ENCODE measurements around the gene SYT8. TPM values are rescaled to one million over a fixed set of nuclear protein-coding genes. Genes with fewer than 3 reads are reported as not detected.

SYT8 gene
- total RNA-seq, 6 experiments from 2014 or later: 0.68 TPM; not detected in 5

- Histone ChIP-seq H3K4me3 (no peak overlapping the region), H3K9me3 (no peaks in the 10 kb centered on the region), H3K4me1 (no peaks in the 10 kb centered on the region), H3K27me3 (no peaks in the 10 kb centered on the region), H3K27ac (no peak overlapping the region), H3K36me3 (no peaks in the 10 kb centered on the region)
- peak; percentile 13 to 52 (median 37) for DNase-seq
- intact Hi-C loops (cut with DNase I): loop anchor here in 1 of 2 donors (10.0 kb wide), 1 partner anchor 266 kb away; no protein-coding TSS in a partner anchor
- ATAC-seq: no peak
- TF ChIP-seq, protein P1, sequence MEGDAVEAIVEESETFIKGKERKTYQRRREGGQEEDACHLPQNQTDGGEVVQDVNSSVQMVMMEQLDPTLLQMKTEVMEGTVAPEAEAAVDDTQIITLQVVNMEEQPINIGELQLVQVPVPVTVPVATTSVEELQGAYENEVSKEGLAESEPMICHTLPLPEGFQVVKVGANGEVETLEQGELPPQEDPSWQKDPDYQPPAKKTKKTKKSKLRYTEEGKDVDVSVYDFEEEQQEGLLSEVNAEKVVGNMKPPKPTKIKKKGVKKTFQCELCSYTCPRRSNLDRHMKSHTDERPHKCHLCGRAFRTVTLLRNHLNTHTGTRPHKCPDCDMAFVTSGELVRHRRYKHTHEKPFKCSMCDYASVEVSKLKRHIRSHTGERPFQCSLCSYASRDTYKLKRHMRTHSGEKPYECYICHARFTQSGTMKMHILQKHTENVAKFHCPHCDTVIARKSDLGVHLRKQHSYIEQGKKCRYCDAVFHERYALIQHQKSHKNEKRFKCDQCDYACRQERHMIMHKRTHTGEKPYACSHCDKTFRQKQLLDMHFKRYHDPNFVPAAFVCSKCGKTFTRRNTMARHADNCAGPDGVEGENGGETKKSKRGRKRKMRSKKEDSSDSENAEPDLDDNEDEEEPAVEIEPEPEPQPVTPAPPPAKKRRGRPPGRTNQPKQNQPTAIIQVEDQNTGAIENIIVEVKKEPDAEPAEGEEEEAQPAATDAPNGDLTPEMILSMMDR (IDR thresholded peaks at IDR 0.05): no peak
- no peak for TF ChIP-seq POLR2A (IDR thresholded peaks at IDR 0.05)
- WGBS (ENCODE audit: insufficient coverage, low coverage, low lambda C conversion rate, missing lambda C conversion rate): 90% methylated on average over 8 of the region's 30 CpGs
Measured at GRCh38 chr11:1878137-1879031, 43.6 kb downstream of the SYT8 start.

GRCh38 chr11:1879342-1879940 lies 44.7 kb downstream of the SYT8 start:
- Histone ChIP-seq H3K4me1 (no peaks in the 10 kb centered on the region), H3K36me3 (no peaks in the 10 kb centered on the region), H3K27ac (no peak overlapping the region), H3K9me3 (no peaks in the 10 kb centered on the region), H3K4me3 (no peak overlapping the region), H3K27me3 (no peaks in the 10 kb centered on the region)
- intact Hi-C loops (cut with DNase I): loop anchor here in 1 of 2 donors (10.0 kb wide), 1 partner anchor 265 kb away; no protein-coding TSS in a partner anchor
- TF ChIP-seq, protein P1 (IDR thresholded peaks at IDR 0.05): no peak
- TF ChIP-seq POLR2A (IDR thresholded peaks at IDR 0.05): no peak
- peak; percentile 12 to 48 (median 41) for DNase-seq
- 100% methylated on average over 2 of the region's 13 CpGs for WGBS (ENCODE audit: insufficient coverage, low coverage, low lambda C conversion rate, missing lambda C conversion rate)
- ATAC-seq: no peak

DNA sequence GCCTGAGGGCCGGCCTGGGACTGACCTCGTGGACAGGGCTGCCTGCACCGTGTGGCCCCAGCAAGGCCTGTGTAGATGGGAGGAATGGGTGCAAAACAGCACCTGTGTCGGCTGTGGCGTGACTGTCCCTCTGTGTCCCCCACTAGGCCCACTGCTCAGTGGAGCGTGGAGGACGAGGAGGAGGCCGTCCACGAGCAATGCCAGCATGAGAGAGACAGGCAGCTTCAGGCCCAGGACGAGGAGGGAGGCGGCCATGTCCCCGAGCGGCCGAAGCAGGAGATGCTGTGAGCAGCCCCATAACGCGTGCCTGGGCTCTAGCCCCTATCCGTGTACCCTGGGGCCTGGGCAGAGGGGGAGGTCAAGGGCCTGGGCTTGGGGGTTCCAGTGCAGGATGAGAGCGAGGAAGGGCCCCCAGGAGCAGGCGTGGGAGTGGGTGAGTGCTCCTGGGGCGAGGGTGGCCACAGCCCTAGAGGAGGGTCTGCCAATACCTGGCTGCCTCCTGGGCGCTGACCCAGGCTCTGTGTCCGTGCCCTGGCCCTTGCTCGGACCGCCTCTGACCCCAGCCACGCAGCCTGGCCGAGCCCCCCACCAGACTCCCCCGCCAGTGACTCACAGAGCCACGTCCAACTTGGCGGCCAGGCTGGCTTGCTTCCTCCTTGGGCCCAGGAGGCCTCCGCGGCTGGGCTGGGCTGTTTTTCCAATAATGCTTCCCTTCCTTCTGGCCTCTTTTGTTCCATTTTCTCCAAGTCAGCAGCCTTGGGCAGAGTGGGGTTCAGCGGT lies 45.3 kb downstream of the SYT8 start:
- 73% methylated on average over 3 of the region's 32 CpGs for WGBS (ENCODE audit: insufficient coverage, low coverage, low lambda C conversion rate, missing lambda C conversion rate)
- intact Hi-C loops (cut with DNase I): loop anchor here in 1 of 2 donors (10.0 kb wide), 1 partner anchor 265 kb away; no protein-coding TSS in a partner anchor
- TF ChIP-seq, protein P1 (IDR thresholded peaks at IDR 0.05): no peak
- no peak for TF ChIP-seq POLR2A (IDR thresholded peaks at IDR 0.05)
- Histone ChIP-seq H3K4me3 (no peak overlapping the region), H3K27me3 (no peaks in the 10 kb centered on the region), H3K36me3 (no peaks in the 10 kb centered on the region), H3K4me1 (no peaks in the 10 kb centered on the region), H3K27ac (no peak overlapping the region), H3K9me3 (no peaks in the 10 kb centered on the region)
- ATAC-seq (peak in 1 of 4 donors; percentile 6), DNase-seq (peak in 2 of 3 donors; percentile 44 to 57)

DNA sequence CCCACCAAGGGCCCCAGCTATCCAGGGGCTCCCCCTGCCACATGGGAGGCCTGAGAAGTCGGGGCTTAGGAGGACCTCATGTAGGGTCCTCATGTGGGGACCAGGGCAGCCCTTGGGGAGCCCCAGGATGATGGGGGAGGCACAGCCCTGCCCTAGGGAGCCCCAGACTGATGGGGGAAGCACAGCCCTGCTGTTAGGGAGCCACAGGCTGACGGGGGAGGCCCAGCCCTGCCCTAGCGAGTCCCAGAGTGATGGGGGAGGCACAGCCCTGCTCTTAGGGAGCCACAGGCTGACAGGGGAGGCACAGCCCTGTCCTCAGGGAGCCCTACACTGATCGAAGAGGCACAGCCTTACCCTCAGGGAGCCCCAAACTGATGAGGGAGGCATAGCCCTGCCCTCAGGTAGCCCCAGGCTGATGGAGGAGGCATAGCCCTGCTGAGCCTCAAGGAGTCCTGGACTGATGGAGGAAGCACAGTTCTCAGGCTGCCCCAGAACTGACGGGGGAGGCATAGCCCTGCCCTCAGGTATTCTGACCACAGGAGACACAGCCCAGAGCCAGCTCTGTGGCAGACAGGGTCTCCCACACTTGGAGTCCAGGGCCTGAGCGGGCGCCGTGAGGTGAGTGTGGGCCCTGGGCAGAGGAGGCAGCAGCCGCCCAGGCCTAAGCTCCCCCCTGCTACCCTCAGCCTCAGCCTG lies 46.1 kb downstream of the SYT8 start:
- H3K27ac ChIP-seq: no peak overlapping the region
- no peaks in the 10 kb centered on the region for H3K36me3 ChIP-seq
- no peaks in the 10 kb centered on the region for H3K9me3 ChIP-seq
- H3K27me3 ChIP-seq: no peaks in the 10 kb centered on the region
- H3K4me1 ChIP-seq: no peaks in the 10 kb centered on the region
- WGBS (ENCODE audit: insufficient coverage, low coverage, low lambda C conversion rate, missing lambda C conversion rate): no CpG with 5 or more reads among the region's 9 CpGs
- H3K4me3 ChIP-seq: no peak overlapping the region
- peak in 1 of 4 donors; percentile 5 for ATAC-seq
- intact Hi-C loops (cut with DNase I): no loop called here
- TF ChIP-seq, protein P1 (IDR thresholded peaks at IDR 0.05): no peak
- no peak for TF ChIP-seq POLR2A (IDR thresholded peaks at IDR 0.05)
- DNase-seq: peak in 1 of 3 donors; percentile 42

Data from right lobe of liver (tissue), 6 donors.